Measurements from ENCODE around the gene PLD6.

The PLD6 gene

GRCh38 chr17:17226451-17227265 is 20.5 kb upstream of the PLD6 start:
- no peak for DNase-seq

DNA sequence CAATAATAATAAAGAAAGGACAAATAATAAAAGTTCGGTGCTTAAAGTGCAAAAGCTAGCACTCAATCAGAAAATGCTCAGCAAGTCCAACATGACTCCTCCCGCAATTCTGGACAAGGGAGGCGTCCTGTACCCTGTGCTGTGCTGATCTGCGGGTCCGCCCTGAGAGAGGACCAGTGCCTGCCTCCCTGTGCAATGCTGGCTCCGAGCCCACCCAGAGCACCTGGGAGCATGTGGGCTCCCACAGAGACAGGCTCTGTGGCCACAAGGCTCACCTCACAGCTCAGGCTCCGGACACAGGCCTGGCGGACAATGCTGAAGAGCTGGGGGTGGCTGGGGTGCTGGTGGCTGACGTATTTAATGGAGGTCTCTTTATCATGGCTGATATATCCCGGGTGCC is 19.8 kb upstream of the PLD6 start:
- DNase-seq = no peak

DNA sequence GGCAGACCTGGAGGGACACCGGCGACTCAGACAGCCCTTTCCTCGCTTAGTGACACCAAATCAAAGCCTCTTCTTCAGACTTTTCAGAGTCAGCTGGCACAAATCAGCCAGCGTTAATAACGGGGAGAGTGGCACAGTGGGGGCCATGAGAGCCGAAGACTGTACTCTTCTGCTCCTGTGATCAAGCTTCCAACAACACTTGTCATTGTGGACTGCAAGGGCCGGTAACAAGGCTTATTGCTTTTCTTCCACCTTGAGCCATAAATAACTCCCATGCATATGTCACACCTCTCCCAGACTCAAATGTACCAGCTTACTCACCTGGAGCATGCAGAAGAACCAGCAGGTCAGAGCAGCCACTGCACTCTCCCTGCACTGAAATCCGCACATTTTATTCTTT is 18.0 kb upstream of the PLD6 start:
- DNase-seq = no peak

GRCh38 chr17:17223736-17224135 is 17.6 kb upstream of the PLD6 start:
- DNase-seq = no peak

DNA sequence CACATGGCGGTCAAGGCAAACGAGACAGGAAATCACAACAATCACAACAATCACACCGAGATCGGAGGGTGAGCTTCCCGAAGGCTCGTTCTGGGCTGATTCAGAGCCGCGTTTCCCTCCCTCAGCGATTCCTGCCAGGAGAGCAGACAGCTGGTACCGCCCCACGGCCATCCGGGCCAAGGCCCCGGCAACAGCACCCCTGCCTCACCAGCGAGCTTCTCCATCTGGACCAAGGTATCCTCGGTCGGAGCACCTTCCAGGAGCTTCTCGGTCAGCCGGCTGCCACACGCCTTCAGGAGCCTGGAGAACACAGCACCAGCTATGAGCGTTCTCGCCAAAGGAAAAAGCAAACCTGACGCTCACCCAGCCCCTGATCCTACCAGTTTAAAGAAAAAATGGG is 15.2 kb upstream of the PLD6 start:
- DNase-seq = no peak

DNA sequence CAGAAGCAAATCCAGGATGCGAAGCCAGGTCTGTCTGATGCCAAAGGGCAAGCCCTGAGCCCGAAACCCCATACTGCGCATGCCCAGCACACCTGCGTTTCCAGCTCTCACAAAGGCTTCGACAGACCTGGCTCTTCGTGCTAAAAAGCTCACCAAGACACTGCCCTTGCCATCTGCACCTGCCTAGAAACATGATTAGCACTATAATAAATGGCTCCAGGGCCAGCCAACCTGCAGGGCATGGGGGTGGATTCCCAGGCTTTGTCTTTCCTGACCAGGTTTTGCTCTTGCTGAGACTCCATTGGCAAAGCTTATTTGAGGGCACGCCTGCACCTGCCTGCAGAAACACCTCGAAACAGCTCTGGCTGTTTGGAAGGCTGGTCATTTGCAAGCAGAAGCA is 14.4 kb upstream of the PLD6 start:
- no peak for DNase-seq

- no peak for DNase-seq
These were observed 11.9 kb upstream of the PLD6 start for GRCh38 chr17:17217995-17218394.

DNA sequence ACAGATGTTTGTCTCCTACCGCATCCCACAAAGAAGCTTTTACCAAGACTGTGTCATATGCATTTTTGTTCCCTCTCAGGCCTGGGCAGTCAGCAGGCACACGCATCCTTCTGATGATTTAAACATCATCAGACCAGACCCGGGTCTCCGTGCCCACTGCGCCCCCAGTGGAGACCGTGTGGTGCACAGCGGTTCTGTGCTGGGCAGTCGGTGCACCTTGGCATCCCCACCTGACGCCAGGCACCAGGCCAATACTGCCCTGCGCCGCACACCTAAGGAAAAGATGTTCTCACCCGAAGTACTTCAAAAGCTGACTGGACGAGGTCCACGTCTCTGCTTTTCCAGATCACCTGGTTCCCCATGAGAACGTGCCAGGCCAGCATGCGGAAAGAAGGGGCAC is 10.6 kb upstream of the PLD6 start:
- no peak for DNase-seq

GRCh38 chr17:17216236-17216635 is 10.1 kb upstream of the PLD6 start:
- DNase-seq = no peak

- DNase-seq = no peak
These were observed 9.4 kb upstream of the PLD6 start for GRCh38 chr17:17215575-17215974.

GRCh38 chr17:17214646-17215436 is 8.7 kb upstream of the PLD6 start:
- DNase-seq = no peak

DNA sequence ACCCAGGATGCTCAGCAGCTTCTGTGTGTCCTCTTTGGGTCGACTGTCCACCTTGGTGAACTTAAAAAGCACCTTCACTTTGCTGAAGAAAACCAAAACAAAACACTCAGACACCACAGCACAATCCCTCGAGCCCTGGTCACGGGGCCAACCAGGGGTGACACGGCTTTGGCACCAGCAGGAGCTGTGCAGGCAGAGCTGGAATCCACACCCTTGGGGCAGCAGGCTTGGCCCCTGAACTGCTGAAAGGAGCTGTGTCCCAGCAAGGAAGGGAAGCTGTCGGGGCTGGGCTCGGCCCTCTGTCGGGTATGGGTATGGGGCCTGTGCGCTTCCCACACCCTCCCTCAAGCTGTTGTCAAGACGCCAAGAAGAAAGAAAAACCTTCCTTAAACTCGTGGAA is 7.6 kb upstream of the PLD6 start:
- DNase-seq = no peak

DNA sequence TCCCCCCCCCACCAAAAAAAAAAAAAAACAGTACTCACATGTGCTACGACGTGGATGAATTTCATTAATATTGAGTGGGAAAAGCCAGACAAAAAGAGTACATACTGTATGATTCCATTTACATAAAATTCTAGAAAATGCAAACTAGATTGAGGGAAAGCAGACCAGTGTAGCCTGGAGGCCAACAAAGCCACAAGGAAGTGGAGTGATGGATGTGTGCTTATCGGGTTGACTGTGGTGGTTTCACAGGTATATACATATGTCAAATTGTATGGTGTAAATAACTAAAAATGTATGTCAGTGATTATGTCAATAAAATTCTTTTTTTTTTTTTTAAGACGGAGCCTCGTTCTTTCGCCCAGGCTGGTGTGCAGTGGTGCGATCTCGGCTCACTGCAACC is 1.9 kb upstream of the PLD6 start:
- peak; percentile 84 for DNase-seq

DNA sequence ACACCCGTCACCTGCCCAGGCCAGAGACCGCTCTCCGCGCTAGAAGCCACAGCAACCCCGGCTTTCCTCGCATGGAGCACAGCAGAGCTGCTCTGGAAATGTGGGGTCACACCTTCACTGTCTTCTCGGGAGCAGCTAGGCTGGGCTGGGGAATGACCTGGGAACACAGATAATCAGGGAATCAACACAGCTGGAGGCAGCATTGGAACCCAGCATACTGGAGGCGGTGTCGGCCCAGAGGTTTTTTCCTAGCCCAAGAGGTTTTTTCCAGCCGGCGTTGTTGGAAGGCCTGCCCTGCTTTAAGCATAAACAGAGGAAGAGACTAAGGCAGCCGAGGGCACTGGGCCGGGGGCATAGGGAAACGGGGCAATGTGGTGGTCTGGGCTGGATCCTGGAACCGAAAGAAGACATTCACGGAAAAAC is 791 bp upstream of the PLD6 start:
- peak; percentile 58 for DNase-seq

- DNase-seq = peak; percentile 27
These were observed 587 bp downstream of the PLD6 start for GRCh38 chr17:17205368-17206123.

GRCh38 chr17:17204635-17205231 is 1.4 kb downstream of the PLD6 start:
- no peak for DNase-seq

GRCh38 chr17:17204041-17204591 is 2.0 kb downstream of the PLD6 start:
- no peak for DNase-seq

GRCh38 chr17:17203173-17203730 is 2.9 kb downstream of the PLD6 start:
- no peak for DNase-seq

DNA sequence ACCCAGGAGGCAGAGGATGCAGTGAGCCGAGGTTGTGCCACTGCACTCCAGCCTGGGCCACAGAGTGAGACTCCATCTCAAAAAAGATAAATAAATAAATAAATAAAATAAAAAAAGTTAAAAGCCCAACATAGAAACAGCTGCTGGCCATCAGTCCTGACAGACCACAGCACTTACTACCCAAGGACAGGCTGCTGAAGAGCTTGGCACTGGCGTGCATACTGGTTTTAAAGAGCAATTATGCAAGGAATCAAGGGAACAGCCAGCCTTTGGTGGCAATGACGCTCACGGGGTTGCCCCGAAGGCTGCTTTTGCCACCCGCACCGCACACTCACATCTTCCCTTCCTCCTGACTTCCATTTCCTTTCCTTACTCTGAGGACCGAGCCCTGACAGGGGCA is 4.2 kb downstream of the PLD6 start:
- no peak for DNase-seq

DNA sequence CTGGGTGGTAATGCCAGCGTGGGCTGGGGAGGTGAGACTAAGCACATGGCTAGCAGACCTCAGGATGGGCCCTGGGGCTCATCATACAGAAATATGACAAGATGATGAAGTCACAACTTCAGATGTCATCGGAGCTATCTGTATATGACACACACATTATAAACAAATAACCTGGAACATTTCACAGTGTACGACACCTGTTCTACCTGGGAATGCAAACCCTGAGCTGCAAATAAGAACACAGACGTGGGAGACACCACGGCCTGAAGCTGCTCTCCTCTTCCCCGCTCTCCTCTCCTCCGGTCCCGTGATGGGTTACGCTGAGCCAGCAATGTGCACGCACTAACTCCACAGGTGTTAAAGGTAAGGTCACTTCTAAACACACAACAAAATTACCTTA is 4.9 kb downstream of the PLD6 start:
- DNase-seq = no peak

- DNase-seq = no peak
These were observed 5.3 kb downstream of the PLD6 start for GRCh38 chr17:17200831-17201230.

GRCh38 chr17:17200311-17200710 is 5.8 kb downstream of the PLD6 start:
- no peak for DNase-seq

GRCh38 chr17:17198281-17198680 is 7.9 kb downstream of the PLD6 start:
- no peak for DNase-seq

All from NCI-H526 treated with DMSO at 0.1 percent for 48 hours (cell line).